ENCODE results near the gene VTI1B. TPM values are rescaled to one million over a fixed set of nuclear protein-coding genes. Genes with fewer than 3 reads are reported as not detected.
"Not testable (repeated sequence)": the region's sequence is repeated elsewhere in the genome, so short reads cannot be mapped to it uniquely, and the experiment has no call there.

The VTI1B gene
- total RNA-seq, 1 donor from 2014 or later = 122 TPM

DNA sequence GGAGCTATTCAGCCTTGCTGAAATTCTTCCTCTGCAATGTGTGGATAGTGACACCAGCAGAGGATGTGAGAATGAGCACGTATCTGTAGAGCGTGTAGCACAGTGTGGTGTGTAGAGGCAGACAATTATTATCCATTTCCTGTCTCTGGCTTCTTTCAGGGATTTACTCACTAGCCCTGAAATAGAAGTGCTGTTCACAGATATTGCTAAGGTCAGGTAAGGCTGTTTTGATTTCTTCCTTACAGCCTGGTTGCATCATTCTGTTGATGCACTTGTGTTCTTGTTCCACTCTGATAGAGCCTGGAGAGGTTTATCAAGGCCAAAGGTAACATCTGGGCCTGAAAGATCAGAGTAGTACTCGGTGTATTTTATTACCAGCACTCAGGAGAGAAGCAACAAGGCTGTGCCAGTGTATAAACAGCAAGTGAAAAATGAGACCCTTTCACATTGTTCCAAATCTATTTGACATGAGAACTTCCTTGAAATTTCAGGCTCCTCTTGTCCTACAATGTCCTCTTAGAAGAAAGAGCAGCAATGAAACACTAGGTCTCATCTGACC, 38.0 kb downstream of the VTI1B start:
- no peaks in the 10 kb centered on the region for H3K4me1 ChIP-seq
- no peaks in the 10 kb centered on the region for H3K9me3 ChIP-seq
- TF ChIP-seq, protein P1, sequence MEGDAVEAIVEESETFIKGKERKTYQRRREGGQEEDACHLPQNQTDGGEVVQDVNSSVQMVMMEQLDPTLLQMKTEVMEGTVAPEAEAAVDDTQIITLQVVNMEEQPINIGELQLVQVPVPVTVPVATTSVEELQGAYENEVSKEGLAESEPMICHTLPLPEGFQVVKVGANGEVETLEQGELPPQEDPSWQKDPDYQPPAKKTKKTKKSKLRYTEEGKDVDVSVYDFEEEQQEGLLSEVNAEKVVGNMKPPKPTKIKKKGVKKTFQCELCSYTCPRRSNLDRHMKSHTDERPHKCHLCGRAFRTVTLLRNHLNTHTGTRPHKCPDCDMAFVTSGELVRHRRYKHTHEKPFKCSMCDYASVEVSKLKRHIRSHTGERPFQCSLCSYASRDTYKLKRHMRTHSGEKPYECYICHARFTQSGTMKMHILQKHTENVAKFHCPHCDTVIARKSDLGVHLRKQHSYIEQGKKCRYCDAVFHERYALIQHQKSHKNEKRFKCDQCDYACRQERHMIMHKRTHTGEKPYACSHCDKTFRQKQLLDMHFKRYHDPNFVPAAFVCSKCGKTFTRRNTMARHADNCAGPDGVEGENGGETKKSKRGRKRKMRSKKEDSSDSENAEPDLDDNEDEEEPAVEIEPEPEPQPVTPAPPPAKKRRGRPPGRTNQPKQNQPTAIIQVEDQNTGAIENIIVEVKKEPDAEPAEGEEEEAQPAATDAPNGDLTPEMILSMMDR (IDR thresholded peaks at IDR 0.05) = no peak
- DNase-seq = no peak
- H3K4me3 ChIP-seq = no peak overlapping the region
- intact Hi-C loops (cut with DNase I) = no loop called here
- H3K27ac ChIP-seq = no peak overlapping the region
- H3K36me3 ChIP-seq = no peaks in the 10 kb centered on the region
- no peaks in the 10 kb centered on the region for H3K27me3 ChIP-seq
- no peak for ATAC-seq

- Histone ChIP-seq H3K27ac (no peak overlapping the region), H3K27me3 (no peaks in the 10 kb centered on the region), H3K4me1 (no peaks in the 10 kb centered on the region), H3K9me3 (no peaks in the 10 kb centered on the region), H3K4me3 (no peak overlapping the region), H3K36me3 (no peaks in the 10 kb centered on the region)
- intact Hi-C loops (cut with DNase I) = no loop called here
- DNase-seq (no peak), ATAC-seq (no peak)
- TF ChIP-seq, protein P1 (IDR thresholded peaks at IDR 0.05) = no peak
Measured at GRCh38 chr14:67633451-67634147, 40.8 kb downstream of the VTI1B start.

- TF ChIP-seq, protein P1 (IDR thresholded peaks at IDR 0.05) = no peak
- H3K27me3 ChIP-seq = no peaks in the 10 kb centered on the region
- intact Hi-C loops (cut with DNase I) = no loop called here
- H3K4me1 ChIP-seq = no peaks in the 10 kb centered on the region
- ATAC-seq = no peak
- no peak for DNase-seq
- H3K9me3 ChIP-seq = no peaks in the 10 kb centered on the region
- H3K36me3 ChIP-seq = no peaks in the 10 kb centered on the region
- no peak overlapping the region for H3K4me3 ChIP-seq
- no peak overlapping the region for H3K27ac ChIP-seq
Measured at GRCh38 chr14:67630938-67631337, 43.5 kb downstream of the VTI1B start.

- TF ChIP-seq, protein P1 (IDR thresholded peaks at IDR 0.05) = no peak
- Histone ChIP-seq H3K27ac (no peak overlapping the region), H3K4me1 (no peaks in the 10 kb centered on the region), H3K4me3 (no peak overlapping the region), H3K27me3 (no peaks in the 10 kb centered on the region), H3K36me3 (no peaks in the 10 kb centered on the region), H3K9me3 (no peaks in the 10 kb centered on the region)
- no peak for DNase-seq
- ATAC-seq = no peak
- intact Hi-C loops (cut with DNase I) = no loop called here
Measured at GRCh38 chr14:67630186-67630585, 44.2 kb downstream of the VTI1B start.

DNA sequence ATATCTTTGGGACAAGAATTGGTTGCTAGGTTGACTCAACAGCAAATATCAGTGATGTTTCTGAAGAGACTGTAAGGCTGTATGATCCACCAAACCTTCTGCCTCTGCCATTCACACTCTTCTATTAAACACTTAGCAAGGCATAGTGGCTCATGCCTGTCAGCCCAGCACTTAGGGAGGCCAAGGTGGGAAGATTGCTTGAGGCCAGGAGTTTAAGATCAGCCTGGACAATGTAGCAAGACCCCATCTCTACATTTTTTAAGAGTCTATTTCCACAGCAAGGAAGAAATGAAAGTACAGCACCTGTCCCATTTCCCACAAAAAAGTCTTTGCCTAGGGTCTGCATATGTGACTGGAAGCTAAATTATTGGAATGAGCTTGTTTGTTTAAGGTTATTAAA, 46.9 kb downstream of the VTI1B start:
- no peak for ATAC-seq
- no peaks in the 10 kb centered on the region for H3K36me3 ChIP-seq
- TF ChIP-seq, protein P1 (IDR thresholded peaks at IDR 0.05) = no peak
- H3K4me3 ChIP-seq = no peak overlapping the region
- no peaks in the 10 kb centered on the region for H3K9me3 ChIP-seq
- no peak for DNase-seq
- intact Hi-C loops (cut with DNase I) = no loop called here
- no peak overlapping the region for H3K27ac ChIP-seq
- H3K27me3 ChIP-seq = no peaks in the 10 kb centered on the region
- H3K4me1 ChIP-seq = peaks cover 3% of the 10 kb centered on the region

- H3K9me3 ChIP-seq; ATAC-seq; intact Hi-C loops (cut with DNase I): not testable (repeated sequence)
Measured at GRCh38 chr14:67626131-67626530, 48.3 kb downstream of the VTI1B start.

More at GRCh38 chr14:67626131-67626530, 48.3 kb downstream of the VTI1B start:
- not testable (repeated sequence) for H3K27ac ChIP-seq, H3K4me1 ChIP-seq, H3K4me3 ChIP-seq, DNase-seq, H3K36me3 ChIP-seq, H3K27me3 ChIP-seq

Data from upper lobe of right lung (tissue), 1 donor.